Small intestine (tissue), 7 donors: ENCODE results near the gene CCDC86. TPM values are rescaled to one million over a fixed set of nuclear protein-coding genes. Genes with fewer than 3 reads are reported as not detected.
A peak's percentile ranks its signal among the peaks of the same experiment; 100 is the strongest.

Source experiments
- DNase-seq, 2 donors: peaks; one replicate each; pipeline versions ENCODE4 v3.0.0 to v3.0.0-alpha.2; 2013
- FAIRE-seq: peaks from 2 replicates; lab custom pipeline; 2012; peaks lifted over from hg19 to GRCh38; lab: Jason Lieb, UNC
- H3K27ac ChIP-seq, 3 donors: one replicate each; pipeline ENCODE4 v1.5.1; 2013; ENCODE audit warnings: low read length in 2 of 3, mild to moderate bottlenecking in 2 of 3, control low read depth in 1 of 3, inconsistent platforms in 1 of 3, low read depth in 1 of 3, moderate library complexity in 1 of 3
- H3K27me3 ChIP-seq, 3 donors: one replicate each; pipeline ENCODE4 v1.6.1; 2013; ENCODE audit warnings: low read length in 3 of 3, inconsistent platforms in 1 of 3; ENCODE audit not compliant: control insufficient read depth in 3 of 3, insufficient read depth in 3 of 3
- H3K36me3 ChIP-seq, 3 donors: one replicate each; pipeline ENCODE4 v1.6.1; 2013; ENCODE audit warnings: low read length in 3 of 3, inconsistent platforms in 1 of 3, low read depth in 1 of 3, mild to moderate bottlenecking in 1 of 3, moderate library complexity in 1 of 3; ENCODE audit not compliant: control insufficient read depth in 3 of 3, insufficient read depth in 2 of 3
- H3K4me1 ChIP-seq, 3 donors: one replicate each; pipeline ENCODE4 v1.6.1; 2013; ENCODE audit warnings: low read length in 2 of 3, inconsistent platforms in 1 of 3, low read depth in 1 of 3, mild to moderate bottlenecking in 1 of 3, moderate library complexity in 1 of 3; ENCODE audit not compliant: control insufficient read depth in 3 of 3, insufficient read depth in 2 of 3
- H3K4me3 ChIP-seq, 3 donors: one replicate each; pipeline ENCODE4 v1.5.1; 2013; ENCODE audit warnings: low read length in 3 of 3, control low read depth in 1 of 3, inconsistent platforms in 1 of 3, low read depth in 1 of 3, mild to moderate bottlenecking in 1 of 3, moderate library complexity in 1 of 3
- H3K9me3 ChIP-seq, 2 donors: one replicate each; pipeline ENCODE4 v1.6.1; 2013; ENCODE audit warnings: low read depth in 1 of 2, low read length in 1 of 2; ENCODE audit not compliant: control insufficient read depth in 2 of 2, insufficient read depth in 1 of 2
- WGBS, 3 donors: extraction: QIAGEN DNeasy Blood & Tissue Kit; methylation state at CpG; one replicate each; pipeline ENCODE4 v1.1.7; 2013; 5-methylcytosine and 5-hydroxymethylcytosine counted together
- polyA plus RNA-seq, 4 donors: library from polyadenylated mRNA; stranded (reverse) in 3 of 4; unstranded in 1 of 4; fragments of 200-250 nt in 3 of 4; fragments of 120-200 nt in 1 of 4; gene quantifications; one replicate each; pipeline versions ENCODE4 v1.2.1 to v1.2.3, GENCODE V29; 2013
- donor health status: healthy with polysubstance abuse.
- donor health status: control.
- donor health status: control.
- donor health status: Bipolar disorder and iron deficiency.
- donor health status: healthy.

The CCDC86 gene
- polyA plus RNA-seq, 4 donors, result 10.5 to 23.7 (median 15.0) TPM

- H3K27ac ChIP-seq, result no peak overlapping the region
- WGBS, 3 donors, result 93 to 98% (median 98%) methylated on average over 4 of the region's 4 CpGs
- FAIRE-seq (no peak), DNase-seq (no peak)
- H3K36me3 ChIP-seq, result peaks cover 24 to 56% (median 37%) of the 10 kb centered on the region in 3 donors
- H3K9me3 ChIP-seq, result no peaks in the 10 kb centered on the region
- H3K4me1 ChIP-seq, result no peaks in the 10 kb centered on the region
- no peak overlapping the region for H3K4me3 ChIP-seq
- no peaks in the 10 kb centered on the region for H3K27me3 ChIP-seq
Observed at GRCh38 chr11:60897496-60897895, 55.6 kb downstream of the CCDC86 start.

DNA sequence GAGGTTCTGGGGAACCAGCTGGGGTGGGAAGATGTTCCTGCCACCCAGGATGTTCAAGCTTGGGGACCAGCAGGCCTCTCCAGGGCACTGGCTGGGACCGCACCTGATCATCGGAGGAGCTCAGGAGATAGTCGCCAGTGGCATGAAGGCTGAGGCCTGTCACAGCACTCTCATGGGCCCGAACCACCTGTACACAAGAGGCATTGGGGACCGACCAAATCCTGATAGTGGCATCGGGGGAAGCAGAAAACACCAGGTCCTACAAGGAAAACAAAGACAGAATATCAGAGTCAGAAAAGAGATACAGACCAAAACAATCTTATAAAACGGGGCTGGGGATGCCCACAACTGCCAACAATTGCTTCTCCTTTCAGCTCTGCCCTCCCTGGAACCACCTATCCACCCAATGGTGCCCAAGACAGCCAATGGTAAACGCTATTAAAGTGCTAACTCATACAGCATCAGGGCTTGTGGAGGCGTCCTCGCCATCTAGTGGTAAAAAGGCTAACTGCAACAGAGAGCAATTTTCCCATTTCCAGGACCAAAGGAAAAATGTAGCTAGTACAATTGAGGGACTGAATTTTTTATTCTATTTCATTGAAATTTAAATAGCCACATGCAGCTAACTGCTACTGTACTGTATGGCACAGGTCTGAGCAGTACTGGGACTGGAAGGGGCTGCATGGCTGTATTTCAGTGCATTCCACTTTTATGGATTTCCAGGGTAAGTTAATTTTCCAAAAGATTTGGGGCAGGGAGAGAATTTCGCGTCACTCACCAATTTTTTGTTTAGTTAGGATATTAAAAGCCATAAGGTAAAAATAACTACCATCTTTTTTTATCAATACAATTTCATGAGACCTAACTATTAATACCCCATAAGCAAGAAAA, 57.4 kb downstream of the CCDC86 start:
- no peak overlapping the region for H3K27ac ChIP-seq
- peaks cover 0 to 1% (median 0%) of the 10 kb centered on the region in 3 donors for H3K4me1 ChIP-seq
- H3K36me3 ChIP-seq, result peaks cover 24 to 57% (median 39%) of the 10 kb centered on the region in 3 donors
- H3K27me3 ChIP-seq, result no peaks in the 10 kb centered on the region
- FAIRE-seq (no peak), DNase-seq (peak; percentile 64 to 76)
- H3K9me3 ChIP-seq, result no peaks in the 10 kb centered on the region
- H3K4me3 ChIP-seq, result no peak overlapping the region
- 57 to 62% (median 59%) methylated on average over 12 of the region's 12 CpGs for WGBS, 3 donors

DNA sequence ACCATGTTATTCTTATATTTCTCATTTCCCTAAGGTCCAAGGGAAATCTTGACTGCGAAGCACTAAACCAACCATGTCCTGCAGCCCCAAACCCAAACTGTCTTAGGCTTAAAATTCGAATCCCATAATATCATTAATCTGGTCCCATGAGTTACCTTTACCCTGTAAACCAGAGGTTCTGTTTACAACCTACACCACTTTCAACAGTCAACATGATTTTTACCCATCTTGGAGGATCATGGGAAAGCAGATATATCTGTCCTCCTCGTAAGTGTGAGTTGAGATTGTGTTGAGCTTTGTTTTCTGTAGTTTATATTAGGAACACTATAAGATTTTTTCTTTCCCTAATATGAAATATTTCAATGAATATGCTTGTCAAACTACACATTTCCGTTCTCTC, 58.1 kb downstream of the CCDC86 start:
- WGBS, 3 donors, result 60 to 79% (median 65%) methylated on average over 4 of the region's 4 CpGs
- Histone ChIP-seq H3K4me3 (no peak overlapping the region), H3K27me3 (no peaks in the 10 kb centered on the region), H3K4me1 (peaks cover 0 to 8% (median 5%) of the 10 kb centered on the region in 3 donors), H3K27ac (no peak overlapping the region), H3K36me3 (peaks cover 22 to 57% (median 38%) of the 10 kb centered on the region in 3 donors), H3K9me3 (no peaks in the 10 kb centered on the region)
- no peak for DNase-seq
- no peak for FAIRE-seq

Other genes with a start within 250 kb of the CCDC86 start
- 100 to 1,000 TPM in 2 of 4 donors, 10 to 100 TPM in 2; 35.7 to 265 (median 141) TPM for gene MS4A8, start 142.5 kb upstream of the CCDC86 start, polyA plus RNA-seq
- 1 to 10 TPM in 1 of 4 donors, under 1 TPM in 2, not detected in 1; 0.77 to 1.1 (median 0.97) TPM for gene MS4A18, start 117.4 kb upstream of the CCDC86 start, polyA plus RNA-seq
- 1 to 10 TPM in 2 of 4 donors, under 1 TPM in 1, not detected in 1; 0.09 to 7.6 (median 5.1) TPM for gene MS4A15, start 85.2 kb upstream of the CCDC86 start, polyA plus RNA-seq
- 10 to 100 TPM in 2 of 4 donors, 1 to 10 TPM in 1, under 1 TPM in 1; 0.61 to 61.9 (median 31.3) TPM for gene MS4A10, start 56.8 kb upstream of the CCDC86 start, polyA plus RNA-seq
- 1 to 10 TPM in 3 of 4 donors, under 1 TPM in 1; 0.45 to 4.5 (median 3.4) TPM for gene PTGDR2, start 13.8 kb downstream of the CCDC86 start, polyA plus RNA-seq
- gene ZP1, start 25.4 kb downstream of the CCDC86 start, polyA plus RNA-seq, result 1 to 10 TPM in 1 of 4 donors, under 1 TPM in 1, not detected in 2; 0.33 to 2.7 TPM
- gene PRPF19, start 64.5 kb downstream of the CCDC86 start, polyA plus RNA-seq, result 100 to 1,000 TPM in 1 of 4 donors, 10 to 100 TPM in 3; 47.9 to 103 (median 80.7) TPM
- 10 to 100 TPM; 14.1 to 63.7 (median 33.9) TPM for gene TMEM109, start 72.0 kb downstream of the CCDC86 start, polyA plus RNA-seq
- gene TMEM132A, start 82.3 kb downstream of the CCDC86 start, polyA plus RNA-seq, result 1 to 10 TPM in 3 of 4 donors, under 1 TPM in 1; 0.89 to 8.6 (median 4.0) TPM
- 10 to 100 TPM in 3 of 4 donors, 1 to 10 TPM in 1; 4.5 to 26.0 (median 11.3) TPM for gene SLC15A3, start 110.1 kb downstream of the CCDC86 start, polyA plus RNA-seq
- gene CD6, start 129.6 kb downstream of the CCDC86 start, polyA plus RNA-seq, result 1 to 10 TPM; 1.3 to 5.1 (median 1.7) TPM